D721Med (cell line): Measurements from ENCODE around the gene NAALADL2.
"Not testable (repeated sequence)": the region's sequence is repeated elsewhere in the genome, so short reads cannot be mapped to it uniquely, and the experiment has no call there.

Experiments used
- DNase-seq: peaks from one replicate; pipeline ENCODE4 v3.0.0; 2011; ENCODE audit warnings: low spot score; ENCODE audit not compliant: insufficient read length
- FAIRE-seq: peaks from 2 replicates; lab custom pipeline; 2011; peaks lifted over from hg19 to GRCh38; lab: Jason Lieb, UNC
- TF ChIP-seq, protein P1 (sequence below): IDR thresholded peaks from 2 replicates; pipeline ENCODE4 v1.5.1; 2012; ENCODE audit warnings: mild to moderate bottlenecking, control low read depth; ENCODE audit not compliant: insufficient read depth; ENCODE audit errors: missing control alignments

Gene NAALADL2

GRCh38 chr3:175805825-175806224 lies 946.7 kb downstream of the NAALADL2 start:
- FAIRE-seq (no peak), DNase-seq (no peak)
- TF ChIP-seq, protein P1, sequence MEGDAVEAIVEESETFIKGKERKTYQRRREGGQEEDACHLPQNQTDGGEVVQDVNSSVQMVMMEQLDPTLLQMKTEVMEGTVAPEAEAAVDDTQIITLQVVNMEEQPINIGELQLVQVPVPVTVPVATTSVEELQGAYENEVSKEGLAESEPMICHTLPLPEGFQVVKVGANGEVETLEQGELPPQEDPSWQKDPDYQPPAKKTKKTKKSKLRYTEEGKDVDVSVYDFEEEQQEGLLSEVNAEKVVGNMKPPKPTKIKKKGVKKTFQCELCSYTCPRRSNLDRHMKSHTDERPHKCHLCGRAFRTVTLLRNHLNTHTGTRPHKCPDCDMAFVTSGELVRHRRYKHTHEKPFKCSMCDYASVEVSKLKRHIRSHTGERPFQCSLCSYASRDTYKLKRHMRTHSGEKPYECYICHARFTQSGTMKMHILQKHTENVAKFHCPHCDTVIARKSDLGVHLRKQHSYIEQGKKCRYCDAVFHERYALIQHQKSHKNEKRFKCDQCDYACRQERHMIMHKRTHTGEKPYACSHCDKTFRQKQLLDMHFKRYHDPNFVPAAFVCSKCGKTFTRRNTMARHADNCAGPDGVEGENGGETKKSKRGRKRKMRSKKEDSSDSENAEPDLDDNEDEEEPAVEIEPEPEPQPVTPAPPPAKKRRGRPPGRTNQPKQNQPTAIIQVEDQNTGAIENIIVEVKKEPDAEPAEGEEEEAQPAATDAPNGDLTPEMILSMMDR = no peak

GRCh38 chr3:175807175-175807574 lies 948.0 kb downstream of the NAALADL2 start:
- TF ChIP-seq, protein P1 = no peak
- DNase-seq (no peak), FAIRE-seq (no peak)

GRCh38 chr3:175818811-175819464 lies 959.8 kb downstream of the NAALADL2 start:
- TF ChIP-seq, protein P1 = no peak
- FAIRE-seq (no peak), DNase-seq (no peak)

DNA sequence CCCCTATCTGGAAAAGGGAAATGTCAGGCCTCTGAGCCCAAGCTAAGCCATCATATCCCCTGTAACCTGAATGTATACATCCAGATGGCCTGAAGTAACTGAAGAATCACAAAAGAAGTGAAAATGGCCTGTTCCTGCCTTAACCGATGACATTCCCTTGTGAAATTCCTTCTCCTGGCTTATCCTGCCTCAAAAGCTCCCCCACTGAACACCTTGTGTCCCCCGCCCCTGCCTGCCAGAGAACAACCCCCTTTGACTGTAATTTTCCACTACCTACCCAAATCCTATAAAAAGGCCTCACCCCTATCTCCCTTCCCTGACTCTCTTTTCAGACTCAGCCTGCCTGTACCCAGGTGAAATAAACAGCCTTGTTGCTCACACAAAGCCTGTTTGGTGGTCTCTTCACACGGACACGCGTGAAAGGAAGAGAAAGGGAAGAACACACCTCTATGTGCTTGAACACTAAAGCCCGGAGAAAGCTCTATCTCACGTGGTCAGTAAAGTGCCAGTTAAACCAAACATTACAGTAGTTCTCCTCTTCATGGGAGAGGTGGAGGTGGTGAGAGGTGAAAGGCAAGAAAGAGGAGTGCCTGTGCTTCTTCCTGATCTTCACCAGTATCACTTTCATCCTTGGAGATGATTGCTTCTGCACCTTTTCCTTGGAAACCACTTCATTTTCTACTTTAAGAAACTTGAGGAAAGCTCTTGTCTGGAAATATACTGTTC lies 963.8 kb downstream of the NAALADL2 start:
- DNase-seq, FAIRE-seq: not testable (repeated sequence)

GRCh38 chr3:175825016-175825580 lies 966.0 kb downstream of the NAALADL2 start:
- DNase-seq, FAIRE-seq: not testable (repeated sequence)

GRCh38 chr3:175826759-175827158 lies 967.6 kb downstream of the NAALADL2 start:
- no peak for FAIRE-seq
- TF ChIP-seq, protein P1 = no peak
- DNase-seq = no peak

- DNase-seq, FAIRE-seq: not testable (repeated sequence)
These were observed 970.7 kb downstream of the NAALADL2 start for GRCh38 chr3:175829809-175830208.

DNA sequence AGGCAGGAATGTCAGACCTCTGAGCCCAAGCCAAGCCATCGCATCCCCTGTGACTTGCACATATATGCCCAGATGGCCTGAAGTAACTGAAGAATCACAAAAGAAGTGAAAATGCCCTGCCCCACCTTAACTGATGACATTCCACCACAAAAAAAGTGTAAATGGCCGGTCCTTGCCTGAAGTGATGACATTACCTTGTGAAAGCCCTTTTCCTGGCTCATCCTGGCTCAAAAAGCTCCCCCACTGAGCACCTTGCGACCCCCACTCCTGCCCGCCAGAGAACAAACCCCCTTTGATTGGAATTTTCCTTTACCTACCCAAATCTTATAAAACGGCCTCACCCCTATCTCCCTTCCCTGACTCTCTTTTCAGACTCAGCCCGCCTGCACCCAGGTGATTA lies 976.6 kb downstream of the NAALADL2 start:
- not testable (repeated sequence) for FAIRE-seq, DNase-seq

GRCh38 chr3:175836617-175837016 lies 977.5 kb downstream of the NAALADL2 start:
- FAIRE-seq = no peak
- DNase-seq = no peak
- TF ChIP-seq, protein P1 = no peak
